ENCODE measurements around the gene NANOS2.

NANOS2 gene

DNA sequence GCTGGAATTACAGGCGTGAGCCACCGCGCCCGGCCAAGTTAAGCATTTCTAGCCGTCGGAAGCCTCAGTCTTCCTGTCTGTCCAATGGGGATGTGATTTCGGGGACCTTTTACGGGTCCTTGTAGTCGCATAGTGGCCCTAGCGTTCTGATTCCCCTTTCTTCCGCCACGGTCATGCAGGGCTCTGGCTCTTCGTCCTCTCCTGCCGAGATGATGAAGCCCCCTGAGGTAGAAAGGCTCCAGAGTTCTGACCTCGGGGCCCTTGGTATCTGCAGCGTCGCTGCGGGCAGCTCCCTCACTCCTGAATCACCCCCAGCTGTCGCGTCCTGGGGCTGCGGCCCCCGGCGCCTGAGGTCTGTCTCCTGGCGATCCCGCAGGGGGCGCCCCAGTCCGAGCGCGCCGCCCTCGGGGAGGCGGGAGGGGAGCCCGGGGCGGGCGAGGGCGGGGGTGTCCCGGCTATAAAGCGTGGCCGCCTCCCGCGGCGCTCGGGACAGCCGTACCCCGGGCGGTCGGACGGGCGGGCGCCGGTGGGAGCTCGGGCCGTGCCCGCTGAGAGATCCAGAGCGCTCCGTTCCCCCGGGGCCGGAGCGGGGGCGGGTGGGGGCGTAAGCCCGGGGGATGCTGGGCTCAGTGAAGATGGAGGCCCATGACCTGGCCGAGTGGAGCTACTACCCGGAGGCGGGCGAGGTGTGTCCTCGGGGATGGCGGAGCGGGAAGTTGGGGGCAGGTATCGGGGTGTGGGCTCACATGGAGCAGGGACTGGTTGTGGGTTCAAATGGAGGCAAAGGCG lies 50.5 kb downstream of the NANOS2 start, which contains the start of gene FOXA3:
Gene FOXA3, plus strand, starts transcription at position 487 of the 789 bp plus-strand sequence. Its CDS starts 131 bp downstream, at position 618.
- Histone ChIP-seq H3K4me2 (ENCODE audit: low read length) (peak within 1 kb of the TSS; percentile 89), H4K20me1 (ENCODE audit: insufficient read depth, low read length) (no peaks in the 10 kb centered on the region), H3K36me3 (ENCODE audit: insufficient read depth, low read length) (peaks cover 12% of the 10 kb centered on the region), H3K4me3 (ENCODE audit: low read depth, low read length, poor library complexity, severe bottlenecking) (peak within 1 kb of the TSS; percentile 94), H3K9me3 (ENCODE audit: low read length) (no peaks in the 10 kb centered on the region), H3F3A (ENCODE audit: insufficient read depth, low read length) (0 out of 2 replicates have a peak, but pooled peaks cover 3% of the 10 kb centered on the region), H2AFZ (ENCODE audit: low read length) (peak within 1 kb of the TSS; percentile 94), H3K79me2 (ENCODE audit: insufficient read depth, low read length) (peaks cover 13% of the 10 kb centered on the region; the same call in 1 of the 2 replicates), H3K27me3 (ENCODE audit: insufficient read depth, low read length) (no peaks in the 10 kb centered on the region), H3K9me2 (ENCODE audit: low read depth, low read length) (no peaks in the 10 kb centered on the region), H3K4me1 (ENCODE audit: insufficient read depth, low read length, severe bottlenecking) (peaks cover 32% of the 10 kb centered on the region), H3K27ac (ENCODE audit: low read depth, low read length, poor library complexity, severe bottlenecking) (no peak within 1 kb of the TSS), H3K9ac (ENCODE audit: low read length) (peak within 1 kb of the TSS; percentile 49)
- no peak for TF ChIP-seq EZH2 (IDR thresholded peaks at IDR 0.05; ENCODE audit: borderline replicate concordance, low read length)
- TF ChIP-seq, protein P1, sequence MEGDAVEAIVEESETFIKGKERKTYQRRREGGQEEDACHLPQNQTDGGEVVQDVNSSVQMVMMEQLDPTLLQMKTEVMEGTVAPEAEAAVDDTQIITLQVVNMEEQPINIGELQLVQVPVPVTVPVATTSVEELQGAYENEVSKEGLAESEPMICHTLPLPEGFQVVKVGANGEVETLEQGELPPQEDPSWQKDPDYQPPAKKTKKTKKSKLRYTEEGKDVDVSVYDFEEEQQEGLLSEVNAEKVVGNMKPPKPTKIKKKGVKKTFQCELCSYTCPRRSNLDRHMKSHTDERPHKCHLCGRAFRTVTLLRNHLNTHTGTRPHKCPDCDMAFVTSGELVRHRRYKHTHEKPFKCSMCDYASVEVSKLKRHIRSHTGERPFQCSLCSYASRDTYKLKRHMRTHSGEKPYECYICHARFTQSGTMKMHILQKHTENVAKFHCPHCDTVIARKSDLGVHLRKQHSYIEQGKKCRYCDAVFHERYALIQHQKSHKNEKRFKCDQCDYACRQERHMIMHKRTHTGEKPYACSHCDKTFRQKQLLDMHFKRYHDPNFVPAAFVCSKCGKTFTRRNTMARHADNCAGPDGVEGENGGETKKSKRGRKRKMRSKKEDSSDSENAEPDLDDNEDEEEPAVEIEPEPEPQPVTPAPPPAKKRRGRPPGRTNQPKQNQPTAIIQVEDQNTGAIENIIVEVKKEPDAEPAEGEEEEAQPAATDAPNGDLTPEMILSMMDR (IDR thresholded peaks at IDR 0.05; ENCODE audit: low read length), result peak; percentile 65

DNA sequence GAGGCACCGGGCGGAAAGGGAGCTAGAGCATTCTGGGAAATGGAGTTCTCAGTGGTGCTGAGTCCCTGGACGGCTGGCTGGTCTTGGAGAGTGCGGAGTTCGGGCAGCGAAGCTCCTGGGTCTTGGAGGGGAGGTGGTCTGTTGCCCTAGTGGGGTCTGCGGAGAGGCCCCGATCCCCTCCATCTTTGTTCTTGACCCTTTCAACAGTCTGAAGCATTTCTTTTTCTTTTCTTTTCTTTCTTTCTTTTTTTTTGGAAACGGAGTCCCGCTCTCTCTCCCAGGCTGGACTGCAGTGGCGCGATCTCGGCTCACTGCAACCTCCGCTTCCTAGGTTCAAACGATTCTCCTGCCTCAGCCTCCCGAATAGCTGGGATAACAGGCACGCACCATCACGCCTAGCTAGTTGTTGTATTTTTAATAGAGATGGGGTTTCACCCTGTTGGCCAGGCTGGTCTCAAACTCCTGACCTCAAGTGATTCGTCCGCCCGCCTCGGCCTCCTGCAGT lies 51.2 kb downstream of the NANOS2 start:
- Histone ChIP-seq H2AFZ (ENCODE audit: low read length) (peak overlapping the region; percentile 94), H3K4me3 (ENCODE audit: low read depth, low read length, poor library complexity, severe bottlenecking) (peak overlapping the region; percentile 94), H3K4me2 (ENCODE audit: low read length) (peak overlapping the region; percentile 89), H3K36me3 (ENCODE audit: insufficient read depth, low read length) (peaks cover 15% of the 10 kb centered on the region), H4K20me1 (ENCODE audit: insufficient read depth, low read length) (no peaks in the 10 kb centered on the region), H3K9me2 (ENCODE audit: low read depth, low read length) (no peaks in the 10 kb centered on the region), H3K9me3 (ENCODE audit: low read length) (no peaks in the 10 kb centered on the region), H3K4me1 (ENCODE audit: insufficient read depth, low read length, severe bottlenecking) (peaks cover 32% of the 10 kb centered on the region), H3K9ac (ENCODE audit: low read length) (peak overlapping the region; percentile 49), H3F3A (ENCODE audit: insufficient read depth, low read length) (0 out of 2 replicates have a peak, but pooled peaks cover 3% of the 10 kb centered on the region), H3K27me3 (ENCODE audit: insufficient read depth, low read length) (no peaks in the 10 kb centered on the region), H3K27ac (ENCODE audit: low read depth, low read length, poor library complexity, severe bottlenecking) (no peak overlapping the region), H3K79me2 (ENCODE audit: insufficient read depth, low read length) (peaks cover 13% of the 10 kb centered on the region; the same call in 1 of the 2 replicates)
- TF ChIP-seq, protein P1 (IDR thresholded peaks at IDR 0.05; ENCODE audit: low read length), result no peak
- no peak for TF ChIP-seq EZH2 (IDR thresholded peaks at IDR 0.05; ENCODE audit: borderline replicate concordance, low read length)

All from OCI-LY1 (cell line).